Skeletal muscle tissue (tissue), 4 donors: ENCODE data around the gene SULT2B1. TPM values are rescaled to one million over a fixed set of nuclear protein-coding genes. Genes with fewer than 3 reads are reported as not detected.

Experiments used
- H3K27ac ChIP-seq: one replicate; pipeline ENCODE4 v1.7.0; 2013; ENCODE audit warnings: mild to moderate bottlenecking, low read depth, low read length, inconsistent platforms
- H3K27me3 ChIP-seq, 3 donors: one replicate each; pipeline ENCODE4 v1.7.0; 2013; ENCODE audit warnings: low read length in 3 of 3; ENCODE audit not compliant: control insufficient read depth in 3 of 3, insufficient read depth in 3 of 3
- H3K36me3 ChIP-seq, 3 donors: one replicate each; pipeline ENCODE4 v1.7.0; 2013; ENCODE audit warnings: low read length in 3 of 3; ENCODE audit not compliant: control insufficient read depth in 3 of 3, insufficient read depth in 3 of 3
- H3K4me1 ChIP-seq, 3 donors: one replicate each; pipeline ENCODE4 v1.7.0; 2013; ENCODE audit warnings: low read length in 3 of 3, mild to moderate bottlenecking in 3 of 3; ENCODE audit not compliant: control insufficient read depth in 3 of 3, insufficient read depth in 3 of 3
- H3K4me3 ChIP-seq, 3 donors: one replicate each; pipeline ENCODE4 v1.7.0; 2013; ENCODE audit warnings: low read length in 3 of 3
- H3K9ac ChIP-seq, 3 donors: one replicate each; pipeline ENCODE4 v1.7.0; 2013; ENCODE audit warnings: low read length in 3 of 3, mild to moderate bottlenecking in 3 of 3, moderate library complexity in 2 of 3, low read depth in 1 of 3
- H3K9me3 ChIP-seq, 3 donors: one replicate each; pipeline ENCODE4 v1.7.0; 2013; ENCODE audit warnings: low read length in 3 of 3; ENCODE audit not compliant: control insufficient read depth in 3 of 3
- total RNA-seq: library from RNA; depleted of rRNA; stranded (reverse); fragments of >200 nt; gene quantifications from one replicate; pipeline ENCODE4 v1.2.3, GENCODE V29; 2014
- donor health status: Osteomylitis.

The SULT2B1 gene
- total RNA-seq, 1 donor from 2014 or later, result not detected

GRCh38 chr19:48543121-48543710, 8.8 kb upstream of the SULT2B1 start:
- Histone ChIP-seq H3K27ac (no peak overlapping the region), H3K9ac (no peak overlapping the region), H3K4me1 (peaks cover 5 to 9% (median 8%) of the 10 kb centered on the region in 3 donors), H3K4me3 (peak overlapping the region in 1 of 3 donors; percentile 45), H3K27me3 (peaks cover 0 to 5% (median 4%) of the 10 kb centered on the region in 3 donors), H3K36me3 (no peaks in the 10 kb centered on the region), H3K9me3 (no peaks in the 10 kb centered on the region)

GRCh38 chr19:48544856-48545750, 6.9 kb upstream of the SULT2B1 start:
- Histone ChIP-seq H3K27ac (no peak overlapping the region), H3K36me3 (no peaks in the 10 kb centered on the region), H3K4me1 (peaks cover 5 to 8% (median 7%) of the 10 kb centered on the region in 3 donors), H3K9me3 (no peaks in the 10 kb centered on the region), H3K27me3 (peaks cover 0 to 10% (median 10%) of the 10 kb centered on the region in 3 donors), H3K9ac (no peak overlapping the region), H3K4me3 (no peak overlapping the region)

GRCh38 chr19:48547722-48548121, 4.2 kb upstream of the SULT2B1 start:
- Histone ChIP-seq H3K36me3 (no peaks in the 10 kb centered on the region), H3K9me3 (no peaks in the 10 kb centered on the region), H3K27me3 (peaks cover 9 to 21% (median 18%) of the 10 kb centered on the region in 3 donors), H3K27ac (no peak overlapping the region), H3K9ac (no peak overlapping the region), H3K4me1 (peaks cover 5 to 8% (median 7%) of the 10 kb centered on the region in 3 donors), H3K4me3 (no peak overlapping the region)

DNA sequence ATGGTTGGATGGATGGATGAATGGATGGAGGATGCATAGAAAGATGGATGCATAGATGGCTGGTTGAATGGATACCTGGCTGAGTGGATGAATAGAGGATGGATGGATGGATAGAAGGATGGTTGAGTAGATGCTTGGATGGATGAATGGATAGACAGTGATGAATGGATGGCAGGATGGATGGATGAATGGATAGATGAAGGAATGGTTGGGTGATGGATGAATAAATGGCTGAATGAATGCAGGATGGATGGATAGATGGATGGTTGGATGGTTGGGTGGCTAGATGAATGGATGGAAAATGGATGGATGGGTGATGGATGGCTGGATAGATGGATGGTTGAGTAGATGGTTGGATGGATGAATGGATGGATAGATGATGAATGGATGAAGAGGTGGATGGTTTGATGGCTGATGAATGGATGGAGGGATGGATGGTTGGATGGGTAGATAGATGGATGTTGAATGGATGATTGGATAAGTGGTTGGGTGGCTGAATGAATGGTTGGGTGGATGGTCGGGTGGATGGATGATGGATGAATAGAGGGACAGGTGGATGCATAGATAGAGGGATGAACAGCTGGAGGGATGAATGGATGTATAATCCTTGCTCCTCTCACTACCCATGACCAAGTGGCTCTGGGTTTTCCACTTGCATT, 3.6 kb upstream of the SULT2B1 start:
- H3K27me3 ChIP-seq, result peaks cover 9 to 24% (median 16%) of the 10 kb centered on the region in 3 donors

GRCh38 chr19:48549380-48549779, 2.6 kb upstream of the SULT2B1 start:
- Histone ChIP-seq H3K36me3 (no peaks in the 10 kb centered on the region), H3K4me1 (no peaks in the 10 kb centered on the region), H3K4me3 (no peak overlapping the region), H3K27me3 (peaks cover 9 to 24% (median 16%) of the 10 kb centered on the region in 3 donors), H3K27ac (no peak overlapping the region), H3K9ac (no peak overlapping the region), H3K9me3 (no peaks in the 10 kb centered on the region)

More for the DNA sequence above, 3.6 kb upstream of the SULT2B1 start:
- Histone ChIP-seq H3K27ac (no peak overlapping the region), H3K9ac (no peak overlapping the region), H3K9me3 (no peaks in the 10 kb centered on the region), H3K36me3 (no peaks in the 10 kb centered on the region), H3K4me1 (peaks cover 2 to 3% (median 3%) of the 10 kb centered on the region in 3 donors), H3K4me3 (no peak overlapping the region)

DNA sequence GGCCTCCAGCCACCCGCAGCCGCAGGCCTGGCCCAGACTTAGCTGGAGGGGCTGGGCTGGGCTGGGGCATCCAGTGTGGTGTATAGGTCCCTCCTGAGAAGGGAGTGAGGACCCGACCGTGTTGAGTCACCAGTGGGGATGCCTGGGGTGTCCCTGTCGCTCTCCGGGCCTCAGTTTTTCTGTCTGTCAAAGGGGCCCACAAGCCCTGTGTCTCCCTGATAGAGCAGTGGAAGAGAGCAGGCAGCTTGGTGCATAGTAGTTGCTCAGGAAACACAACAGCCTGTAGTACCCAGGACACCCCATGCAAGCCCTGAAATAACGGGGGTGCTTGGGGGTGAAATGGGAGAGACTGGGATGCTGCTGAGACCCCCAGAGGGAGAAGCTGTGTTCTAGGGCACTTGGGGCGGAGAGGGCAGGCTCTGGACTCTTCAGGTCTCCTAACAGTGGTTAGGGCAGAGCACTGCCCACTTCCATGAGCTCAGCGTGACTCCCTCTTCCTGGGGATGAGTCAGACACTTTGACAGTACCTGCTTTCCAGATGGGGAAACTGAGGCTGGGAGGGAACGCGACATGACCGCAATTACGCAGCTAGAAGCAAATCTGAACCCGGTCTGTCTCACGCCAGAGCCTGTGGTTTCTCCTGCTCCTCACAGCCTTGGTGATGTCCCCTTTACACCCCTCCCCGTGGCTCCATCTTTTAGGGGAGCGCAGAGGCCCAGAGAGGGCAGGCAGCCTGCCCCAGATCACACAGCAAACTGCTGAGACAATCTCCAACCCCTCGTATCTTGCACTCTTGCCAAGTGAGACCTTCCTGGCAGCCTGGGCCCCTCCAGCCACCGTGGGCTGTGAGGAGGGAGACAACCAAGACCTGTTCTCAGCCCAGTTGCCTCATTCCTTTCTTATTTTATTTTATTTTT, 692 bp downstream of the SULT2B1 start:
- no peak overlapping the region for H3K9ac ChIP-seq
- no peaks in the 10 kb centered on the region for H3K36me3 ChIP-seq
- H3K9me3 ChIP-seq, result no peaks in the 10 kb centered on the region
- no peak overlapping the region for H3K27ac ChIP-seq
- H3K4me3 ChIP-seq, result no peak overlapping the region
- no peaks in the 10 kb centered on the region for H3K4me1 ChIP-seq
- H3K27me3 ChIP-seq, result peaks cover 9 to 19% (median 16%) of the 10 kb centered on the region in 3 donors

DNA sequence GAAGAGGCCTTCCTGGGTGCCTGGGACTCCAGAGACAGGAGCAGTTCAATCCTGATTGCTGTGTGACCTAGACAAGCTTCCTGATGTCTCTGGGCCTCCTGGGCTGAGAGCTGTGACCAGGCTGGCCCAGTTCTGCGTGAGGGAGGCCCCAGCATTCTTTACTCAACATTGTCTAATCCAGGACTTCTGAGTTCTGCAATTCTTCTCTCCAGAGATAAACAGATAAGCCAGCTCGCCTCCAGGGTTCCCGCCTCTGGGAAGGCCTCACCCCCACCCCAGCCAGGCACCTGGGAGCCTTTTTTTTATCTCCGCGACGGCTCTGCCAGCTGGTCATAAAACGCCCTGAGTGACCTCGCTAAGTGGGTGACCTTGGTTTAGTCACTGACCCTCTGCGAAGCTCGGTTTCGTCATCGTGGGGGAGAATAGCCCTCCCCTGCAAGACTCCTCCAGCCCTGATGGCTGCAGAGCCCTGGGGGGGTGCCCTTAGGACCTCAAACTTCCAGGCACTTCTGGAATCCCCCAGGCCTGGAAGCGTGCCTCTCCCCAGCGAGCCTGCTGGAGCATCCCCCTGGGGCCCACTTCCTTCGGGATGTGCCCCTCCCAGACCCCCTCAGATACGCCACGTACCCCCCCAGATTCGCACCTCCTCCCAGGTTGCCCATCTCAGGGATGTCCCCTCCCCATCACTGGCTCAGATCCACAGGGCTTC, 1.9 kb downstream of the SULT2B1 start:
- Histone ChIP-seq H3K27ac (no peak overlapping the region), H3K9me3 (no peaks in the 10 kb centered on the region), H3K36me3 (no peaks in the 10 kb centered on the region), H3K9ac (no peak overlapping the region), H3K27me3 (peaks cover 10 to 20% (median 20%) of the 10 kb centered on the region in 3 donors), H3K4me1 (peaks cover 0 to 4% (median 0%) of the 10 kb centered on the region in 3 donors), H3K4me3 (no peak overlapping the region)

DNA sequence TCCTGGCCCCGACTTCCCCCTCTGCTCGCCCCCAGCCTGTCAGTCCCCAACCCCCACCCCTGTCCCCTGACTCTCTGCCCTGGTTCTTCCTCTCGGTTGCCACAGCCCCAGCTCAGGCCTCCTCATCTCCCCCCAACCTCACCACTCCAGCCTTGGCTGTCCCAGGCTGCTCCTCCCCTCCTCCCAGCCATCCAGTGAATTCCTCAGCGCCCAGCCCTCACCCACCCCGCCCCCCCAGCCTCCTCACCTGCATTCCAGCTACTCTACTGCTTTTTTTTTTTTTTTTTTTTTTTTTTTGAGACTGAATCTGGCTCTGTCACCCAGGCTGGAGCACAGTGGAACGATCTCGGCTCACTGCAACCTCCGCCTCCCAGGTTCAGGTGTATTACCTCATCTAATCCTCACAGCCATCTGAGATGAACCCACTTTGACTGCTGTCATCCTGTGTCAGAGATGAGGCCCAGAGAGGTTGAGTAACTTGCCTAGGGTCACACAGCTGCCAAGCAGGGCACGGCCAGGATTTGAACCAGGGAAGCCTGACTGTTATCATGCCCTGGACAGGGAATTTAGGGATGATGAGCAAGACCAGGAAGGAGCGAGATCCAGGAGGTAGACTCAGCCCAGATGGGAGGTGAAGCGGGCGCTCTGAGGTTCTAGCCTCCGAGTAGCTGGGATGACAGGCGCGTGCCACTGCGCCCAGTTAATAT, 2.6 kb downstream of the SULT2B1 start:
- no peak overlapping the region for H3K9ac ChIP-seq
- H3K4me3 ChIP-seq, result no peak overlapping the region
- H3K36me3 ChIP-seq, result no peaks in the 10 kb centered on the region
- H3K9me3 ChIP-seq, result no peaks in the 10 kb centered on the region
- peaks cover 0 to 4% (median 0%) of the 10 kb centered on the region in 3 donors for H3K4me1 ChIP-seq
- H3K27ac ChIP-seq, result no peak overlapping the region
- H3K27me3 ChIP-seq, result peaks cover 13 to 24% (median 22%) of the 10 kb centered on the region in 3 donors
